HCT116 (cell line): ENCODE measurements around the gene SUPT20HL1. TPM values are rescaled to one million over a fixed set of nuclear protein-coding genes. Genes with fewer than 3 reads are reported as not detected.

Source experiments
- ATAC-seq: fragments of 200-7000 bp; cut with Tn5 transposase; 2 replicates; pipeline ENCODE4 v1.9.1; 2020; ENCODE audit warnings: mild to moderate bottlenecking, moderate library complexity
- BruUV-seq: library from RNA; stranded (reverse); fragments of 400-500 nt; replicated peaks from 2 replicates; lab custom pipeline; 2021; lab: Mats Ljungman, UMichigan
- CTCF ChIA-PET: fragments of 300-600 bp; sonication (Branson Sonifier 250); formaldehyde crosslinking; loops from one replicate; lab custom pipeline; 2021; ENCODE audit warnings: antibody characterized with exemption; lab: Charles Lee
- POLR2A ChIA-PET: fragments of 300-600, 350-600 bp; sonication (Branson Sonifier 250); formaldehyde crosslinking; loops from one replicate; lab custom pipeline; 2021; ENCODE audit warnings: antibody characterized with exemption; lab: Charles Lee
- RAD21 ChIA-PET, 2 experiments: fragments of 300-600 bp; sonication (Branson Sonifier 250); formaldehyde crosslinking; loops; one replicate each; lab custom pipeline; 2023; ENCODE audit warnings: low total read pairs in 2 of 2; ENCODE audit not compliant: uncharacterized antibody in 2 of 2, unreplicated experiment in 2 of 2, low non-redundant PET in 1 of 2; lab: Charles Lee
- DNase-seq: peaks from one replicate; pipeline ENCODE4 v3.0.0-alpha.2; 2010; ENCODE audit warnings: low read depth, low spot score
- H2AFZ ChIP-seq: fragments of 200-600 bp; shearing (Covaris generic), sonication (generic); 2 replicates; pipeline ENCODE4 v1.6.1; 2017; ENCODE audit warnings: low read depth, mixed run types, mixed read lengths, antibody characterized with exemption, low read length; ENCODE audit not compliant: poor library complexity, severe bottlenecking
- H3K27ac ChIP-seq: 2 replicates; pipeline ENCODE4 v1.5.1; 2012; ENCODE audit warnings: low read depth, low read length
- H3K27me3 ChIP-seq: fragments of 200-600 bp; sonication (generic); 2 replicates; pipeline ENCODE4 v1.6.1; 2016; ENCODE audit warnings: mixed run types, low read length, mixed read lengths; ENCODE audit not compliant: insufficient read depth
- H3K36me3 ChIP-seq, 2 experiments: fragments of 200-500 bp in 1 of 2; fragments of 200-600 bp in 1 of 2; sonication (Bioruptor generic) in 1 of 2; sonication (generic) in 1 of 2; 2 replicates each; pipeline versions ENCODE4 v1.5.1 to v1.6.1; 2014 to 2016; ENCODE audit warnings: low read length in 2 of 2, inconsistent platforms in 1 of 2, mixed read lengths in 1 of 2, mixed run types in 1 of 2; ENCODE audit not compliant: insufficient read depth in 2 of 2, control insufficient read depth in 1 of 2
- H3K4me1 ChIP-seq, 2 experiments: fragments of 200-600 bp in 1 of 2; sonication (generic) in 1 of 2; 2 replicates each; pipeline versions ENCODE4 v1.5.1 to v1.6.1; 2012 to 2017; ENCODE audit warnings: low read length in 2 of 2, inconsistent platforms in 1 of 2, mild to moderate bottlenecking in 1 of 2, mixed read lengths in 1 of 2, mixed run types in 1 of 2, moderate library complexity in 1 of 2; ENCODE audit not compliant: insufficient read depth in 2 of 2, control insufficient read depth in 1 of 2
- H3K4me2 ChIP-seq: fragments of 200-600 bp; sonication (generic); 2 replicates; pipeline ENCODE4 v1.6.1; 2017; ENCODE audit warnings: mixed run types, low read length, mixed read lengths
- H3K4me3 ChIP-seq, 2 experiments: fragments of 200-600 bp in 1 of 2; sonication (generic) in 1 of 2; replicated peaks in 1 of 2; 2 replicates each; pipeline ENCODE4 v1.5.1; 2011 to 2016; ENCODE audit warnings: low read length in 2 of 2, control low read depth in 1 of 2, low read depth in 1 of 2, mild to moderate bottlenecking in 1 of 2, mixed read lengths in 1 of 2, mixed run types in 1 of 2
- H3K79me2 ChIP-seq: fragments of 200-600 bp; sonication (generic); 2 replicates; pipeline ENCODE4 v1.6.1; 2017; ENCODE audit warnings: mild to moderate bottlenecking, mixed run types, low read length, moderate library complexity, mixed read lengths; ENCODE audit not compliant: insufficient read depth
- H3K9ac ChIP-seq: fragments of 200-600 bp; sonication (generic); 2 replicates; pipeline ENCODE4 v1.6.1; 2016; ENCODE audit warnings: low read length, mixed read lengths
- H3K9me2 ChIP-seq: fragments of 200-600 bp; sonication (generic), shearing (Covaris generic); 2 replicates; pipeline ENCODE4 v1.6.1; 2017; ENCODE audit warnings: mixed run types, mild to moderate bottlenecking, moderate library complexity; ENCODE audit not compliant: insufficient read depth
- H3K9me3 ChIP-seq, 2 experiments: fragments of 200-500 bp in 1 of 2; fragments of 200-600 bp in 1 of 2; sonication (Bioruptor generic) in 1 of 2; sonication (generic) in 1 of 2; 2 replicates each; pipeline ENCODE4 v1.6.1; 2014 to 2017; ENCODE audit warnings: low read length in 2 of 2, mixed read lengths in 2 of 2, inconsistent platforms in 1 of 2, low read depth in 1 of 2, mild to moderate bottlenecking in 1 of 2, mixed run types in 1 of 2, moderate library complexity in 1 of 2; ENCODE audit not compliant: control insufficient read depth in 1 of 2, insufficient read depth in 1 of 2
- H4K20me1 ChIP-seq: fragments of 200-600 bp; sonication (generic), shearing (Covaris generic); 2 replicates; pipeline ENCODE4 v1.6.1; 2017; ENCODE audit warnings: mixed run types, mild to moderate bottlenecking, moderate library complexity; ENCODE audit not compliant: insufficient read depth
- CTCF ChIP-seq, 3 experiments: fragments of 200-600 bp in 1 of 3; sonication (generic) in 1 of 3; IDR thresholded peaks in 2 of 3; conservative IDR thresholded peaks in 1 of 3; 2 replicates each; pipeline ENCODE4 v1.5.1; 2012 to 2017; ENCODE audit warnings: low read depth in 2 of 3, low read length in 2 of 3, antibody characterized with exemption in 1 of 3, borderline replicate concordance in 1 of 3, control low read depth in 1 of 3, mild to moderate bottlenecking in 1 of 3, mixed read lengths in 1 of 3, mixed run types in 1 of 3, moderate library complexity in 1 of 3; ENCODE audit not compliant: insufficient read depth in 1 of 3
- EGR1 ChIP-seq: IDR thresholded peaks from 2 replicates; pipeline ENCODE4 v1.6.1; 2012; ENCODE audit warnings: low read depth
- ELF1 ChIP-seq: IDR thresholded peaks from 2 replicates; pipeline ENCODE4 v1.6.1; 2012; ENCODE audit warnings: low read depth, borderline replicate concordance
- EZH2phosphoT487 ChIP-seq: fragments of 200-600 bp; IDR thresholded peaks from 2 replicates; pipeline ENCODE4 v1.6.1; 2018; ENCODE audit warnings: antibody characterized with exemption, borderline replicate concordance
- FOSL1 ChIP-seq: IDR thresholded peaks from 2 replicates; pipeline ENCODE4 v1.6.1; 2012; ENCODE audit warnings: low read depth
- JUND ChIP-seq: IDR thresholded peaks from 2 replicates; pipeline ENCODE4 v1.6.1; 2012
- POLR2A ChIP-seq: IDR thresholded peaks from 2 replicates; pipeline ENCODE4 v1.7.0; 2011; ENCODE audit warnings: borderline replicate concordance; ENCODE audit not compliant: insufficient read depth, insufficient read length; ENCODE audit errors: extremely low read depth
- POLR2AphosphoS5 ChIP-seq: IDR thresholded peaks from 2 replicates; pipeline ENCODE4 v1.6.1; 2011; ENCODE audit warnings: mild to moderate bottlenecking, low read depth, low read length, moderate library complexity
- SIN3A ChIP-seq: IDR thresholded peaks from 2 replicates; pipeline ENCODE4 v1.6.1; 2012; ENCODE audit warnings: low read depth
- SP1 ChIP-seq: IDR thresholded peaks from 2 replicates; pipeline ENCODE4 v1.6.1; 2012; ENCODE audit warnings: low read depth
- SRF ChIP-seq: IDR thresholded peaks from 2 replicates; pipeline ENCODE4 v1.6.1; 2012; ENCODE audit warnings: low read depth
- ZBTB33 ChIP-seq: IDR thresholded peaks from 2 replicates; pipeline ENCODE4 v1.6.1; 2011; ENCODE audit warnings: mild to moderate bottlenecking, low read length, moderate library complexity; ENCODE audit not compliant: insufficient replicate concordance; ENCODE audit errors: extremely low read depth
- ZNF274 ChIP-seq: fragments of 200-500 bp; sonication (Bioruptor generic); IDR thresholded peaks from 2 replicates; pipeline ENCODE4 v1.6.1; 2014; ENCODE audit warnings: mild to moderate bottlenecking, low read depth, low read length, inconsistent platforms
- intact Hi-C: fragments of 100-400 bp; cut with micrococcal nuclease; formaldehyde crosslinking; loops from 2 replicates; pipeline ENCODE4 v1.10.0; 2022
- total RNA-seq: library from RNA; stranded (reverse); gene quantifications from one replicate; pipeline ENCODE4 v1.2.1, GENCODE V29; 2021; ENCODE audit not compliant: unreplicated experiment
- TF ChIP-seq, protein P1 (sequence below): IDR thresholded peaks from 2 replicates; pipeline ENCODE4 v1.6.1; 2012

SUPT20HL1 gene
- total RNA-seq, 1 experiment from 2014 or later: not detected

GRCh38 chrX:24314019-24314635 is 46.3 kb upstream of the SUPT20HL1 start, which contains the start of gene SUPT20HL2:
Gene SUPT20HL2 (minus strand): TSS chrX:24314069. CDS start chrX:24313315, 754 bp downstream.
- Histone ChIP-seq H3K9me3 (no peaks in the 10 kb centered on the region), H3K9me2 (no peaks in the 10 kb centered on the region), H4K20me1 (no peaks in the 10 kb centered on the region), H3K4me3 (no peak within 1 kb of the TSS), H2AFZ (no peak within 1 kb of the TSS), H3K79me2 (no peaks in the 10 kb centered on the region), H3K9ac (no peak within 1 kb of the TSS), H3K4me2 (no peak within 1 kb of the TSS), H3K27ac (no peak within 1 kb of the TSS), H3K27me3 (no peaks in the 10 kb centered on the region), H3K4me1 (no peaks in the 10 kb centered on the region), H3K36me3 (no peaks in the 10 kb centered on the region)
- DNase-seq (no peak), ATAC-seq (no peak)
- ChIA-PET CTCF (no interaction called here), RAD21 (no interaction called here), POLR2A (no interaction called here)
- BruUV-seq: no TSS peak
- TF ChIP-seq ELF1: no peak
- TF ChIP-seq SRF: no peak
- no peak for TF ChIP-seq EZH2phosphoT487
- no peak for TF ChIP-seq CTCF (IDR thresholded peaks at IDR 0.05 in 2 of 3, conservative IDR thresholded peaks at IDR 0.05 in 1 of 3; ENCODE audit: borderline replicate concordance in 1 of 3, insufficient read depth in 1 of 3, low read depth in 2 of 3, low read length in 2 of 3)
- TF ChIP-seq POLR2AphosphoS5: no peak
- no peak for TF ChIP-seq FOSL1
- TF ChIP-seq, protein P1, sequence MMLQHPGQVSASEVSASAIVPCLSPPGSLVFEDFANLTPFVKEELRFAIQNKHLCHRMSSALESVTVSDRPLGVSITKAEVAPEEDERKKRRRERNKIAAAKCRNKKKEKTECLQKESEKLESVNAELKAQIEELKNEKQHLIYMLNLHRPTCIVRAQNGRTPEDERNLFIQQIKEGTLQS: no peak
- no peak for TF ChIP-seq SP1
- TF ChIP-seq SIN3A: no peak
- TF ChIP-seq ZBTB33: no peak
- no peak for TF ChIP-seq POLR2A
- no peak for TF ChIP-seq EGR1
- no peak for TF ChIP-seq ZNF274
- no peak for TF ChIP-seq JUND
- intact Hi-C loops: no loop called here
